HEK293 (cell line): ENCODE data around the gene SPOCK3.

Experiments
- CTCF ChIA-PET: fragments of 350-600 bp; formaldehyde crosslinking; extraction: SDS; loops from one replicate; lab custom pipeline; 2021; ENCODE audit warnings: antibody characterized with exemption; lab: Yijun Ruan, JAX
- POLR2A ChIA-PET: fragments of 300-600 bp; formaldehyde crosslinking; extraction: SDS; loops from one replicate; lab custom pipeline; 2020; ENCODE audit warnings: antibody characterized with exemption, inconsistent platforms; lab: Yijun Ruan, JAX
- H3K27ac ChIP-seq: fragments of 200-500 bp; sonication (Bioruptor generic); 2 replicates; pipeline ENCODE4 v1.5.1; 2014; ENCODE audit warnings: low read depth, low read length, control low read depth, inconsistent platforms; ENCODE audit errors: extremely low read depth
- H3K36me3 ChIP-seq, 2 experiments: fragments of 200-500 bp in 1 of 2; sonication (Bioruptor generic) in 1 of 2; 1 replicate in 1 of 2; 2 replicates in 1 of 2; pipeline ENCODE4 v1.5.1; 2014 to 2017; ENCODE audit warnings: inconsistent platforms in 2 of 2, low read length in 2 of 2; ENCODE audit not compliant: control insufficient read depth in 2 of 2, insufficient read depth in 1 of 2
- H3K4me1 ChIP-seq: fragments of 200-500 bp; sonication (Bioruptor generic); 2 replicates; pipeline ENCODE4 v1.5.1; 2014; ENCODE audit warnings: mild to moderate bottlenecking, low read length, inconsistent platforms; ENCODE audit not compliant: control insufficient read depth, insufficient read depth
- H3K4me3 ChIP-seq: 2 replicates; pipeline ENCODE4 v1.5.1; 2011; ENCODE audit warnings: low read depth, mild to moderate bottlenecking, control low read depth, low read length, moderate library complexity
- H3K9me3 ChIP-seq: fragments of 200-500 bp; sonication (Bioruptor generic); 2 replicates; pipeline ENCODE4 v1.5.1; 2014; ENCODE audit warnings: low read depth, low read length, inconsistent platforms; ENCODE audit not compliant: control insufficient read depth, insufficient read depth
- MZF1 ChIP-seq: fragments of 450-650 bp; formaldehyde crosslinking; IDR thresholded peaks from 2 replicates; pipeline ENCODE4 v1.5.1; 2017; ENCODE audit warnings: missing biosample characterization, missing genetic modification characterization, borderline replicate concordance
- PRDM10 ChIP-seq: fragments of 450-650 bp; formaldehyde crosslinking; IDR thresholded peaks from 2 replicates; pipeline ENCODE4 v1.5.1; 2016; ENCODE audit warnings: missing biosample characterization, missing genetic modification characterization
- PRDM6 ChIP-seq: fragments of 450-650 bp; formaldehyde crosslinking; IDR thresholded peaks from 2 replicates; pipeline ENCODE4 v1.5.1; 2017; ENCODE audit warnings: missing biosample characterization, missing genetic modification characterization
- SETDB1 ChIP-seq: IDR thresholded peaks from one replicate; pipeline ENCODE4 v1.6.1; 2017; ENCODE audit warnings: mild to moderate bottlenecking, low read length, moderate library complexity, mixed read lengths; ENCODE audit not compliant: insufficient read length
- SP3 ChIP-seq: fragments of 450-650 bp; formaldehyde crosslinking; IDR thresholded peaks from 2 replicates; pipeline ENCODE4 v1.5.1; 2016; ENCODE audit warnings: missing biosample characterization, missing genetic modification characterization
- TCF7L2 ChIP-seq: IDR thresholded peaks from 2 replicates; pipeline ENCODE4 v1.6.1; 2011; ENCODE audit warnings: low read depth, mild to moderate bottlenecking, inconsistent platforms, low read length, moderate library complexity, borderline replicate concordance
- ZBTB48 ChIP-seq: fragments of 450-650 bp; formaldehyde crosslinking; IDR thresholded peaks from 2 replicates; pipeline ENCODE4 v1.5.1; 2016; ENCODE audit warnings: missing biosample characterization, missing genetic modification characterization
- ZBTB8A ChIP-seq: fragments of 450-650 bp; formaldehyde crosslinking; IDR thresholded peaks from 2 replicates; pipeline ENCODE4 v1.5.1; 2016; ENCODE audit warnings: missing biosample characterization, missing genetic modification characterization
- ZNF169 ChIP-seq: fragments of 450-650 bp; formaldehyde crosslinking; IDR thresholded peaks from 2 replicates; pipeline ENCODE4 v1.5.1; 2016; ENCODE audit warnings: missing biosample characterization, missing genetic modification characterization
- ZNF19 ChIP-seq: fragments of 450-650 bp; formaldehyde crosslinking; IDR thresholded peaks from 2 replicates; pipeline ENCODE4; 2016; ENCODE audit warnings: missing biosample characterization, missing genetic modification characterization, low read depth
- ZNF221 ChIP-seq: fragments of 450-650 bp; formaldehyde crosslinking; IDR thresholded peaks from 2 replicates; pipeline ENCODE4 v1.5.1; 2017; ENCODE audit warnings: missing biosample characterization, missing genetic modification characterization, borderline replicate concordance
- ZNF311 ChIP-seq: fragments of 450-650 bp; formaldehyde crosslinking; IDR thresholded peaks from 2 replicates; pipeline ENCODE4 v1.5.1; 2017; ENCODE audit warnings: missing biosample characterization, missing genetic modification characterization, borderline replicate concordance
- ZNF426 ChIP-seq: fragments of 450-650 bp; formaldehyde crosslinking; IDR thresholded peaks from 2 replicates; pipeline ENCODE4 v1.5.1; 2017; ENCODE audit warnings: missing biosample characterization, missing genetic modification characterization, mild to moderate bottlenecking, inconsistent platforms, moderate library complexity
- ZNF521 ChIP-seq: fragments of 450-650 bp; formaldehyde crosslinking; IDR thresholded peaks from 2 replicates; pipeline ENCODE4 v1.5.1; 2017; ENCODE audit warnings: missing biosample characterization, mild to moderate bottlenecking, missing genetic modification characterization
- ZNF529 ChIP-seq: fragments of 450-650 bp; formaldehyde crosslinking; IDR thresholded peaks from 2 replicates; pipeline ENCODE4 v1.5.1; 2017; ENCODE audit warnings: missing genetic modification characterization, missing biosample characterization; ENCODE audit not compliant: insufficient replicate concordance
- ZNF530 ChIP-seq: fragments of 450-650 bp; formaldehyde crosslinking; IDR thresholded peaks from 2 replicates; pipeline ENCODE4 v1.5.1; 2016; ENCODE audit warnings: low read depth, missing biosample characterization, missing genetic modification characterization
- ZNF571 ChIP-seq: fragments of 450-650 bp; formaldehyde crosslinking; IDR thresholded peaks from 2 replicates; pipeline ENCODE4 v1.5.0; 2017; ENCODE audit warnings: missing biosample characterization, missing genetic modification characterization
- ZNF707 ChIP-seq: fragments of 450-650 bp; formaldehyde crosslinking; IDR thresholded peaks from 2 replicates; pipeline ENCODE4 v1.5.1; 2016; ENCODE audit warnings: missing biosample characterization, missing genetic modification characterization
- ZNF837 ChIP-seq: fragments of 450-650 bp; formaldehyde crosslinking; IDR thresholded peaks from 2 replicates; pipeline ENCODE4 v1.5.1; 2016; ENCODE audit warnings: missing biosample characterization, missing genetic modification characterization
- ZSCAN4 ChIP-seq: fragments of 450-650 bp; formaldehyde crosslinking; IDR thresholded peaks from 2 replicates; pipeline ENCODE4 v1.5.1; 2017; ENCODE audit warnings: missing biosample characterization, missing genetic modification characterization
- TF ChIP-seq, protein P1 (sequence below): fragments of 450-650 bp; formaldehyde crosslinking; IDR thresholded peaks from 2 replicates; pipeline ENCODE4 v1.5.1; 2016; ENCODE audit warnings: missing biosample characterization, missing genetic modification characterization

SPOCK3 gene

DNA sequence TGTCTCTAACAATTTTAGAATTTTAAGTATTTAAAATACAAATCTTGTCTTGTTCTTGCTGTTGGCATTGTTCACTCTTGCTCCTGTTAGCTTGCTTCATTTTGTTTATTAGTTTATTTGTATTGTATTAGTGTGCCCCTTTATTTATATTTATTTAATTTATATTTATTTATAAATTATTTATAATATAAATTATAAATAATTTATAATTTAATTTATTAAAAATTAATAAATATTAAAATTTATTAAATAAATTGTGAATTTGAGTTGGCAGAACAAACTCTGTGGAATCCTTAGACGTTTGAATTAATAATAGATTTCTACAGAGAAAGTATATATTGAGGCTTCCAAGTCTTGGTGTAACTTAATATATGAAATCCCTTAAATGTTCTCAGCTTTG lies 331.4 kb downstream of the SPOCK3 start (continued):
- no peak for TF ChIP-seq ZNF426 (tag by site-specific recombination)
- TF ChIP-seq, protein P1, sequence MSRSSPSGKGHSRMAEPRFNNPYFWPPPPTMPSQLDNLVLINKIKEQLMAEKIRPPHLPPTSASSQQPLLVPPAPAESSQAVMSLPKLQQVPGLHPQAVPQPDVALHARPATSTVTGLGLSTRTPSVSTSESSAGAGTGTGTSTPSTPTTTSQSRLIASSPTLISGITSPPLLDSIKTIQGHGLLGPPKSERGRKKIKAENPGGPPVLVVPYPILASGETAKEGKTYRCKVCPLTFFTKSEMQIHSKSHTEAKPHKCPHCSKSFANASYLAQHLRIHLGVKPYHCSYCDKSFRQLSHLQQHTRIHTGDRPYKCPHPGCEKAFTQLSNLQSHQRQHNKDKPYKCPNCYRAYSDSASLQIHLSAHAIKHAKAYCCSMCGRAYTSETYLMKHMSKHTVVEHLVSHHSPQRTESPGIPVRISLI (tag by site-specific recombination) = no peak
- TF ChIP-seq ZNF529 = no peak
- no peak for TF ChIP-seq PRDM6 (tag by site-specific recombination)
- no peak for TF ChIP-seq ZNF19 (tag by site-specific recombination)

GRCh38 chr4:166896254-166896653 lies 338.0 kb downstream of the SPOCK3 start:
- POLR2A ChIA-PET = no interaction called here
- TF ChIP-seq ZBTB8A (tag by site-specific recombination) (no peak), PRDM10 (tag by site-specific recombination) (no peak), ZBTB48 (tag by site-specific recombination) (no peak), TCF7L2 (no peak), ZNF530 (no peak), MZF1 (tag by site-specific recombination) (no peak), ZNF571 (tag by site-specific recombination) (no peak), ZSCAN4 (no peak), ZNF521 (tag by site-specific recombination) (no peak), SP3 (no peak), ZNF311 (tag by site-specific recombination) (no peak), ZNF707 (tag by site-specific recombination) (no peak), ZNF221 (tag by site-specific recombination) (no peak), ZNF837 (tag by site-specific recombination) (no peak), SETDB1 (no peak), ZNF169 (tag by site-specific recombination) (no peak)
- H3K27ac ChIP-seq = no peak overlapping the region
- H3K4me3 ChIP-seq = no peak overlapping the region
- H3K9me3 ChIP-seq = no peaks in the 10 kb centered on the region
- H3K4me1 ChIP-seq = no peaks in the 10 kb centered on the region
- CTCF ChIA-PET = no interaction called here
- H3K36me3 ChIP-seq = no peaks in the 10 kb centered on the region
